Naive B cell (primary cell): ENCODE results near the gene SLC35F3. TPM values are rescaled to one million over a fixed set of nuclear protein-coding genes. Genes with fewer than 3 reads are reported as not detected.

ENCODE experiments used
- ATAC-seq, 2 donors: fragments of 150-1000 bp; cut with Tn5 transposase; 2 replicates each; pipeline ENCODE4 v1.10.0; 2021; ENCODE audit warnings: low read depth in 2 of 2, mild to moderate bottlenecking in 2 of 2, moderate library complexity in 2 of 2
- DNase-seq: peaks from one replicate; pipeline ENCODE4 v3.0.0; 2022
- H3K27ac Mint-ChIP-seq, 6 donors: one replicate each; pipeline ENCODE4 v1.8.0; 2020 to 2022; ENCODE audit warnings: mild to moderate bottlenecking in 6 of 6, mixed read lengths in 6 of 6, moderate library complexity in 5 of 6, inconsistent platforms in 2 of 6
- H3K27me3 Mint-ChIP-seq, 3 donors: one replicate each; pipeline ENCODE4 v1.8.0; 2021 to 2022; ENCODE audit warnings: mixed read lengths in 3 of 3, mild to moderate bottlenecking in 1 of 3
- H3K36me3 Mint-ChIP-seq, 2 donors: one replicate each; pipeline ENCODE4 v1.8.0; 2020 to 2022; ENCODE audit warnings: mixed read lengths in 2 of 2, inconsistent platforms in 1 of 2, mild to moderate bottlenecking in 1 of 2
- H3K4me1 Mint-ChIP-seq, 3 donors: one replicate each; pipeline ENCODE4 v1.8.0; 2020 to 2022; ENCODE audit warnings: mixed read lengths in 3 of 3, inconsistent platforms in 1 of 3, mild to moderate bottlenecking in 1 of 3, moderate library complexity in 1 of 3
- H3K4me3 Mint-ChIP-seq, 8 donors: one replicate each; pipeline ENCODE4 v1.8.0; 2020 to 2022; ENCODE audit warnings: mild to moderate bottlenecking in 8 of 8, mixed read lengths in 8 of 8, moderate library complexity in 8 of 8, inconsistent platforms in 2 of 8
- H3K9me3 Mint-ChIP-seq, 7 donors: one replicate each; pipeline ENCODE4 v1.8.0; 2020 to 2022; ENCODE audit warnings: mixed read lengths in 7 of 7, mild to moderate bottlenecking in 5 of 7, inconsistent platforms in 2 of 7, moderate library complexity in 1 of 7
- polyA plus RNA-seq, 6 donors: library from polyadenylated mRNA; unstranded; fragments of 300-500 nt; fragmentation: Illumina TruSeq; gene quantifications; one replicate each; pipeline ENCODE4 v1.2.3, GENCODE V29; 2021; ENCODE audit warnings: low read depth in 6 of 6

Gene SLC35F3
- polyA plus RNA-seq, 6 donors from 2014 or later: not detected

- Mint-ChIP-seq H3K9me3 (no peaks in the 10 kb centered on the region), H3K4me1 (peaks cover 3 to 7% (median 5%) of the 10 kb centered on the region in 3 donors), H3K27ac (no peak overlapping the region), H3K36me3 (no peaks in the 10 kb centered on the region), H3K4me3 (peak overlapping the region in 3 of 8 donors; percentile 14 to 22 (median 16)), H3K27me3 (peaks cover 16 to 49% (median 23%) of the 10 kb centered on the region in 3 donors)
- DNase-seq: no peak
- ATAC-seq: no peak
Measured at GRCh38 chr1:234230414-234230862, 326.0 kb downstream of the SLC35F3 start.

GRCh38 chr1:234231061-234231892, 326.8 kb downstream of the SLC35F3 start:
- DNase-seq: no peak
- Mint-ChIP-seq H3K4me1 (peaks cover 3 to 7% (median 5%) of the 10 kb centered on the region in 3 donors), H3K36me3 (no peaks in the 10 kb centered on the region), H3K9me3 (no peaks in the 10 kb centered on the region), H3K4me3 (peak overlapping the region in 4 of 8 donors; percentile 12 to 22 (median 15)), H3K27ac (no peak overlapping the region), H3K27me3 (peaks cover 16 to 49% (median 23%) of the 10 kb centered on the region in 3 donors)
- ATAC-seq: no peak

- Mint-ChIP-seq H3K4me3 (peak overlapping the region in 2 of 8 donors; percentile 14 to 16), H3K9me3 (no peaks in the 10 kb centered on the region), H3K27me3 (peaks cover 16 to 49% (median 23%) of the 10 kb centered on the region in 3 donors), H3K27ac (peak overlapping the region in 1 of 6 donors; percentile 28), H3K4me1 (peaks cover 3 to 7% (median 5%) of the 10 kb centered on the region in 3 donors), H3K36me3 (no peaks in the 10 kb centered on the region)
- ATAC-seq: no peak
- no peak for DNase-seq
Measured at GRCh38 chr1:234231893-234232276, 327.4 kb downstream of the SLC35F3 start.

- Mint-ChIP-seq H3K4me3 (no peak overlapping the region), H3K36me3 (no peaks in the 10 kb centered on the region), H3K4me1 (peaks cover 3 to 7% (median 5%) of the 10 kb centered on the region in 3 donors), H3K27me3 (peaks cover 21 to 44% (median 32%) of the 10 kb centered on the region in 3 donors), H3K27ac (no peak overlapping the region), H3K9me3 (no peaks in the 10 kb centered on the region)
- no peak for DNase-seq
- no peak for ATAC-seq
Measured at GRCh38 chr1:234234199-234234598, 329.7 kb downstream of the SLC35F3 start.

GRCh38 chr1:234235434-234235881, 331.0 kb downstream of the SLC35F3 start:
- ATAC-seq (no peak), DNase-seq (no peak)
- H3K4me3 Mint-ChIP-seq: no peak overlapping the region
- no peak overlapping the region for H3K27ac Mint-ChIP-seq
- no peaks in the 10 kb centered on the region for H3K36me3 Mint-ChIP-seq
- peaks cover 16 to 41% (median 30%) of the 10 kb centered on the region in 3 donors for H3K27me3 Mint-ChIP-seq
- H3K9me3 Mint-ChIP-seq: no peaks in the 10 kb centered on the region
- H3K4me1 Mint-ChIP-seq: peaks cover 3 to 5% (median 5%) of the 10 kb centered on the region in 3 donors

GRCh38 chr1:234237393-234237792, 332.9 kb downstream of the SLC35F3 start:
- Mint-ChIP-seq H3K36me3 (no peaks in the 10 kb centered on the region), H3K9me3 (no peaks in the 10 kb centered on the region), H3K4me3 (no peak overlapping the region), H3K27me3 (peaks cover 14 to 24% (median 18%) of the 10 kb centered on the region in 3 donors), H3K27ac (no peak overlapping the region), H3K4me1 (no peaks in the 10 kb centered on the region)
- DNase-seq (no peak), ATAC-seq (no peak)

GRCh38 chr1:234238060-234238459, 333.6 kb downstream of the SLC35F3 start:
- no peaks in the 10 kb centered on the region for H3K4me1 Mint-ChIP-seq
- H3K27ac Mint-ChIP-seq: no peak overlapping the region
- no peaks in the 10 kb centered on the region for H3K36me3 Mint-ChIP-seq
- H3K4me3 Mint-ChIP-seq: no peak overlapping the region
- H3K27me3 Mint-ChIP-seq: peaks cover 14 to 24% (median 18%) of the 10 kb centered on the region in 3 donors
- no peak for ATAC-seq
- H3K9me3 Mint-ChIP-seq: no peaks in the 10 kb centered on the region
- DNase-seq: no peak

- no peaks in the 10 kb centered on the region for H3K9me3 Mint-ChIP-seq
- ATAC-seq: no peak
- no peak overlapping the region for H3K4me3 Mint-ChIP-seq
- peaks cover 0 to 9% (median 8%) of the 10 kb centered on the region in 3 donors for H3K4me1 Mint-ChIP-seq
- no peaks in the 10 kb centered on the region for H3K36me3 Mint-ChIP-seq
- no peak for DNase-seq
- no peak overlapping the region for H3K27ac Mint-ChIP-seq
- peaks cover 10 to 18% (median 13%) of the 10 kb centered on the region in 3 donors for H3K27me3 Mint-ChIP-seq
Measured at GRCh38 chr1:234239515-234239914, 335.0 kb downstream of the SLC35F3 start.

- Mint-ChIP-seq H3K36me3 (no peaks in the 10 kb centered on the region), H3K4me3 (no peak overlapping the region), H3K4me1 (peaks cover 0 to 12% (median 12%) of the 10 kb centered on the region in 3 donors), H3K27ac (no peak overlapping the region), H3K27me3 (peaks cover 7 to 18% (median 13%) of the 10 kb centered on the region in 3 donors), H3K9me3 (peaks cover 0 to 1% (median 0%) of the 10 kb centered on the region in 7 donors)
- ATAC-seq (no peak), DNase-seq (no peak)
Measured at GRCh38 chr1:234239936-234240335, 335.5 kb downstream of the SLC35F3 start.

GRCh38 chr1:234240680-234241079, 336.2 kb downstream of the SLC35F3 start:
- H3K27me3 Mint-ChIP-seq: peaks cover 5 to 18% (median 13%) of the 10 kb centered on the region in 3 donors
- H3K36me3 Mint-ChIP-seq: no peaks in the 10 kb centered on the region
- ATAC-seq: no peak
- peaks cover 0 to 1% (median 0%) of the 10 kb centered on the region in 7 donors for H3K9me3 Mint-ChIP-seq
- H3K4me3 Mint-ChIP-seq: no peak overlapping the region
- H3K27ac Mint-ChIP-seq: no peak overlapping the region
- peaks cover 0 to 18% (median 15%) of the 10 kb centered on the region in 3 donors for H3K4me1 Mint-ChIP-seq
- no peak for DNase-seq

- no peak overlapping the region for H3K27ac Mint-ChIP-seq
- peaks cover 0 to 6% (median 3%) of the 10 kb centered on the region in 7 donors for H3K9me3 Mint-ChIP-seq
- no peak overlapping the region for H3K4me3 Mint-ChIP-seq
- DNase-seq (no peak), ATAC-seq (no peak)
- H3K4me1 Mint-ChIP-seq: peaks cover 0 to 31% (median 15%) of the 10 kb centered on the region in 3 donors
- H3K36me3 Mint-ChIP-seq: peaks cover 0 to 7% of the 10 kb centered on the region in 2 donors
- peaks cover 9 to 32% (median 13%) of the 10 kb centered on the region in 3 donors for H3K27me3 Mint-ChIP-seq
Measured at GRCh38 chr1:234241941-234242490, 337.5 kb downstream of the SLC35F3 start.

- ATAC-seq (no peak), DNase-seq (no peak)
- Mint-ChIP-seq H3K4me3 (no peak overlapping the region), H3K36me3 (peaks cover 0 to 17% of the 10 kb centered on the region in 2 donors), H3K4me1 (peaks cover 0 to 34% (median 15%) of the 10 kb centered on the region in 3 donors), H3K9me3 (peaks cover 6 to 17% (median 10%) of the 10 kb centered on the region in 7 donors), H3K27ac (peak overlapping the region in 1 of 6 donors; percentile 44), H3K27me3 (peaks cover 12 to 39% (median 22%) of the 10 kb centered on the region in 3 donors)
Measured at GRCh38 chr1:234243521-234244260, 339.2 kb downstream of the SLC35F3 start.

- Mint-ChIP-seq H3K27ac (no peak overlapping the region), H3K27me3 (peaks cover 7 to 31% (median 21%) of the 10 kb centered on the region in 3 donors), H3K9me3 (peaks cover 6 to 17% (median 10%) of the 10 kb centered on the region in 7 donors), H3K4me1 (peaks cover 0 to 34% (median 15%) of the 10 kb centered on the region in 3 donors), H3K4me3 (no peak overlapping the region), H3K36me3 (peaks cover 0 to 17% of the 10 kb centered on the region in 2 donors)
- ATAC-seq: peak in 1 of 2 donors; percentile 69
- DNase-seq: no peak
Measured at GRCh38 chr1:234244482-234244881, 340.0 kb downstream of the SLC35F3 start.
